Measurements from ENCODE around the gene TSNAXIP1. TPM values are rescaled to one million over a fixed set of nuclear protein-coding genes. Genes with fewer than 3 reads are reported as not detected.

Gene TSNAXIP1
- total RNA-seq, 4 donors from 2014 or later: 0.35 to 7.4 (median 0.94) TPM; not detected in 1

- no peak for TF ChIP-seq POLR2A (IDR thresholded peaks at IDR 0.05)
- TF ChIP-seq CTCF (IDR thresholded peaks at IDR 0.05): no peak
- H3K27ac ChIP-seq: peak overlapping the region in 1 of 4 donors; percentile 87
- DNase-seq: no peak
- peaks cover 0 to 48% (median 41%) of the 10 kb centered on the region in 4 donors for H3K4me1 ChIP-seq
- H3K9me3 ChIP-seq: no peaks in the 10 kb centered on the region
- peak overlapping the region in 2 of 4 donors; percentile 92 to 94 for H3K4me3 ChIP-seq
- no peaks in the 10 kb centered on the region for H3K36me3 ChIP-seq
- H3K27me3 ChIP-seq: no peaks in the 10 kb centered on the region
Observed at GRCh38 chr16:67848118-67848517, 41.4 kb downstream of the TSNAXIP1 start.

- no peaks in the 10 kb centered on the region for H3K9me3 ChIP-seq
- DNase-seq: no peak
- H3K27me3 ChIP-seq: no peaks in the 10 kb centered on the region
- no peak for TF ChIP-seq POLR2A (IDR thresholded peaks at IDR 0.05)
- no peak for TF ChIP-seq CTCF (IDR thresholded peaks at IDR 0.05)
- H3K36me3 ChIP-seq: no peaks in the 10 kb centered on the region
- H3K4me1 ChIP-seq: peaks cover 0 to 26% (median 2%) of the 10 kb centered on the region in 4 donors
- H3K27ac ChIP-seq: no peak overlapping the region
- H3K4me3 ChIP-seq: no peak overlapping the region
Observed at GRCh38 chr16:67853670-67854069, 47.0 kb downstream of the TSNAXIP1 start.

- peaks cover 0 to 26% (median 1%) of the 10 kb centered on the region in 4 donors for H3K4me1 ChIP-seq
- no peaks in the 10 kb centered on the region for H3K9me3 ChIP-seq
- no peak overlapping the region for H3K4me3 ChIP-seq
- H3K27me3 ChIP-seq: no peaks in the 10 kb centered on the region
- H3K36me3 ChIP-seq: no peaks in the 10 kb centered on the region
- no peak for TF ChIP-seq CTCF (IDR thresholded peaks at IDR 0.05)
- no peak for TF ChIP-seq POLR2A (IDR thresholded peaks at IDR 0.05)
- no peak overlapping the region for H3K27ac ChIP-seq
- no peak for DNase-seq
Observed at GRCh38 chr16:67855789-67856188, 49.1 kb downstream of the TSNAXIP1 start.

DNA sequence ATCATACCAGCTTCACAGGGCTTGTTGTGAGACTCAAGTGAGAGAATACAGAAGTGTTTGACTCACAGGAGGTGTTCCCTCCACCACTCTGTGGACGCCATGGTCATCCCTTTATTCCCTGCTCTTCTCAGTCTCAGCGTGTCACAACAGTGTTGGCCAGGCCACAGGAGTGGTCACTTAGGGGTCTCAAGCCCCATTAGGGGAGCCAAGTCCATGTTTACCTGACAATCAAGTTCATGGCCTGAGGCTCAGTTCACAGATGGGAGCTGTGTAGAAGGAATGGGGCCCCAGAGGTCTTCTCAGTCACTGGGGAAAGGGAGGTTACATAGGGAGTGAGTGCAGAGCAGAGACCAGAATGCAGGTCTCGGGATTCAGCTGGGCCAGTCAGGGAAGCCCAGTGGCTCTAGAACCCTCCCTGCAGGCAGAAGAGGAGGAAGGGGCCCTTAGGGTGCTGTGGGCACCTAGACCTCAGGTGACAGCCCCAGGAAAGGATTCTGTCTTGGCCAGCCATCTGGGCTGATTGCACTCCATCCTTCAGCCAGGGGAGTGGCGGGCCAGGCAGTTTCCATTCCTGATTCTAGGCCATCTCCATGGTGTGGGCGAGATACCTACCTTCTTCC, 50.3 kb downstream of the TSNAXIP1 start:
- peaks cover 0 to 32% (median 1%) of the 10 kb centered on the region in 4 donors for H3K4me1 ChIP-seq
- peak overlapping the region in 3 of 4 donors; percentile 40 to 87 (median 82) for H3K27ac ChIP-seq
- no peak overlapping the region for H3K4me3 ChIP-seq
- TF ChIP-seq CTCF (IDR thresholded peaks at IDR 0.05) (no peak), POLR2A (IDR thresholded peaks at IDR 0.05) (no peak)
- no peak for DNase-seq
- H3K9me3 ChIP-seq: no peaks in the 10 kb centered on the region
- no peaks in the 10 kb centered on the region for H3K36me3 ChIP-seq
- no peaks in the 10 kb centered on the region for H3K27me3 ChIP-seq

DNA sequence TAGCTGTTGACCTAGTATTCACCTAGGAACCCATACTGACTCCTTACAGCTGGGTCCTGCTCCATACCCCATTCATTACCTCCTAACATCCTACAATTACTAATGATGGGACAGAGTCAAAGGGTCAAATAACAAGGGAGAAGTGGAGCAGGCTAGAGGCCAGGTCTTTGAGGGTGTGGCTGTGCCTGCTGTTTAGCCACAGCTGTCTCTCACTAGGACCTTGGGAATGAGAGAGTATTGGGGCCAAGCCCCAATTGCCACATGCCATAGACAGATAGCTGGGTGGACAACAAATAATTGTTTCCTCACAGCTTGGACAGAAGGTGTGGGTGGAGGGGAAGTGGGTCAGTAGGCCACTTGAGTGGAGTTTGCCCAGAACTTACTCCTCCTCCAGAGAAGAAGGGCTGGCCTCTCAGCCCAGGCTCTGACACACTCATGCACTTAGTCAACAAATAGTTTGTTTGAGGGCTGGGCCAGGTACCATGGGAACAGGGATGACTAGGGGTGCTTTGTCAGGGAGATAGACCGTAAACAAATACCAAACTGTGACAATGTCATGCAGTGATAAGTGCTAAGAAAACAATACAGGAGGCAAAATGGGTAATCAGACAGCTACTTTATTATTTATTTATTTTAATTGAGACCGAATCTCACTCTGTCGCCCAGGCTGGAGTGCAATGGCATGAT, 51.0 kb downstream of the TSNAXIP1 start:
- TF ChIP-seq CTCF (IDR thresholded peaks at IDR 0.05): no peak
- no peak for TF ChIP-seq POLR2A (IDR thresholded peaks at IDR 0.05)
- Histone ChIP-seq H3K27me3 (no peaks in the 10 kb centered on the region), H3K27ac (peak overlapping the region in 3 of 4 donors; percentile 74 to 87 (median 82)), H3K4me1 (peaks cover 0 to 39% (median 1%) of the 10 kb centered on the region in 4 donors), H3K36me3 (no peaks in the 10 kb centered on the region), H3K9me3 (no peaks in the 10 kb centered on the region), H3K4me3 (no peak overlapping the region)
- peak in 2 of 3 donors; percentile 80 to 89 for DNase-seq

Measured in Peyer's patch (tissue), 4 donors.